Endothelial cell of umbilical vein (primary cell): ENCODE data around the gene IL32. TPM values are rescaled to one million over a fixed set of nuclear protein-coding genes. Genes with fewer than 3 reads are reported as not detected.

Experiments
- BruUV-seq: library from RNA; stranded (reverse); fragments of 400-500 nt; replicated peaks from 2 replicates; lab custom pipeline; 2021; lab: Mats Ljungman, UMichigan
- CTCF ChIA-PET: fragments of 300-600, 350-600 bp; sonication (Branson Sonifier 250); formaldehyde crosslinking; loops from one replicate; lab custom pipeline; 2021; ENCODE audit warnings: antibody characterized with exemption, inconsistent platforms; lab: Charles Lee
- POLR2A ChIA-PET: fragments of 300-600, 350-600 bp; sonication (Branson Sonifier 250); formaldehyde crosslinking; loops from one replicate; lab custom pipeline; 2021; ENCODE audit warnings: antibody characterized with exemption, inconsistent platforms; lab: Charles Lee
- DNase-seq: peaks from one replicate; pipeline ENCODE4 v3.0.0-alpha.2; 2011; ENCODE audit warnings: low read depth, low spot score
- FAIRE-seq: peaks from 2 replicates; lab custom pipeline; 2011; peaks lifted over from hg19 to GRCh38; lab: Jason Lieb, UNC
- H2AFZ ChIP-seq: 2 replicates; pipeline ENCODE4 v1.6.0; 2012; ENCODE audit warnings: low read depth, low read length, control low read depth, inconsistent platforms
- H3K27ac ChIP-seq: 2 replicates; pipeline ENCODE4 v1.5.1; 2011; ENCODE audit warnings: low read depth, mild to moderate bottlenecking, control low read depth, low read length, moderate library complexity; ENCODE audit not compliant: insufficient read depth
- H3K27me3 ChIP-seq, 2 experiments: 2 replicates each; pipeline versions ENCODE4 v1.6.0 to v1.6.1; 2011; ENCODE audit warnings: low read length in 2 of 2, mixed read lengths in 1 of 2; ENCODE audit not compliant: control insufficient read depth in 2 of 2, insufficient read depth in 2 of 2
- H3K36me3 ChIP-seq, 2 experiments: 2 replicates in 1 of 2; 3 replicates in 1 of 2; pipeline ENCODE4 v1.5.1; 2011; ENCODE audit warnings: low read length in 2 of 2, mild to moderate bottlenecking in 1 of 2, moderate library complexity in 1 of 2; ENCODE audit not compliant: control insufficient read depth in 2 of 2, insufficient read depth in 2 of 2; ENCODE audit errors: extremely low read depth in 1 of 2
- H3K4me1 ChIP-seq: 3 replicates; pipeline ENCODE4 v1.5.1; 2011; ENCODE audit warnings: mild to moderate bottlenecking, low read length; ENCODE audit not compliant: control insufficient read depth, insufficient read depth; ENCODE audit errors: extremely low read depth
- H3K4me2 ChIP-seq: 2 replicates; pipeline ENCODE4 v1.6.1; 2011; ENCODE audit warnings: low read length, control low read depth, mixed read lengths; ENCODE audit not compliant: insufficient read depth
- H3K4me3 ChIP-seq, 3 experiments: fragments of 200-600 bp in 1 of 3; sonication (generic), shearing (Covaris generic) in 1 of 3; replicated peaks in 1 of 3; 2 replicates each; pipeline ENCODE4 v1.5.1; 2011 to 2016; ENCODE audit warnings: control low read depth in 3 of 3, low read length in 3 of 3, mild to moderate bottlenecking in 2 of 3, inconsistent platforms in 1 of 3, low read depth in 1 of 3, moderate library complexity in 1 of 3; ENCODE audit not compliant: insufficient read depth in 1 of 3
- H3K79me2 ChIP-seq: 2 replicates; pipeline ENCODE4 v1.6.0; 2012; ENCODE audit warnings: low read length, inconsistent platforms; ENCODE audit not compliant: control insufficient read depth, insufficient read depth
- H3K9ac ChIP-seq: replicated peaks from 2 replicates; pipeline ENCODE3; 2011; ENCODE audit warnings: low read length, control low read depth; ENCODE audit not compliant: insufficient read depth; ENCODE audit errors: extremely low read depth
- H3K9me1 ChIP-seq: replicated peaks from 3 replicates; pipeline ENCODE4 v1.6.0; 2011; ENCODE audit warnings: mild to moderate bottlenecking, low read length; ENCODE audit not compliant: control insufficient read depth, insufficient read depth; ENCODE audit errors: extremely low read depth
- H3K9me3 ChIP-seq: replicated peaks from 2 replicates; pipeline ENCODE4 v1.5.1; 2012; ENCODE audit warnings: low read length, inconsistent platforms; ENCODE audit not compliant: control insufficient read depth, insufficient read depth
- H4K20me1 ChIP-seq: replicated peaks from 2 replicates; pipeline ENCODE3; 2011; ENCODE audit warnings: mild to moderate bottlenecking, low read length; ENCODE audit not compliant: control insufficient read depth, insufficient read depth; ENCODE audit errors: extremely low read depth
- CTCF ChIP-seq, 2 donors: IDR thresholded peaks; 1 replicate in 1 of 2; 2 replicates in 1 of 2; pipeline ENCODE4 v1.5.1; 2011; ENCODE audit warnings: low read length in 2 of 2, mild to moderate bottlenecking in 2 of 2, moderate library complexity in 2 of 2, control low read depth in 1 of 2, inconsistent platforms in 1 of 2, low read depth in 1 of 2; ENCODE audit not compliant: insufficient read depth in 1 of 2; ENCODE audit errors: extremely low read depth in 1 of 2
- EZH2 ChIP-seq: IDR thresholded peaks from 2 replicates; pipeline ENCODE4 v1.6.1; 2012; ENCODE audit warnings: borderline replicate concordance, low read depth, mild to moderate bottlenecking, moderate library complexity, low read length, inconsistent platforms; ENCODE audit not compliant: severe bottlenecking
- FOS ChIP-seq: IDR thresholded peaks from 2 replicates; pipeline ENCODE4 v1.6.1; 2011; ENCODE audit warnings: mild to moderate bottlenecking, low read length, moderate library complexity, borderline replicate concordance; ENCODE audit not compliant: insufficient read depth
- MYC ChIP-seq: IDR thresholded peaks from one replicate; pipeline ENCODE4 v1.6.1; 2011; ENCODE audit warnings: mild to moderate bottlenecking, low read depth, low read length
- POLR2A ChIP-seq: IDR thresholded peaks from 2 replicates; pipeline ENCODE4 v1.6.1; 2012; ENCODE audit warnings: low read depth, mild to moderate bottlenecking, control low read depth, low read length
- POLR2AphosphoS5 ChIP-seq: IDR thresholded peaks from 2 replicates; pipeline ENCODE4 v1.6.1; 2012; ENCODE audit warnings: low read depth, mild to moderate bottlenecking, control low read depth, low read length, moderate library complexity; ENCODE audit not compliant: insufficient read depth
- dilution Hi-C: fragments of 300-500 bp; cut with MboI; formaldehyde crosslinking; loops from one replicate; pipeline ENCODE4 v1.15.0; 2019; ENCODE audit warnings: low sequenced_read_pairs; ENCODE audit not compliant: extremely low pct_ligation_motif_present
- intact Hi-C: fragments of 100-400 bp; cut with micrococcal nuclease; formaldehyde crosslinking; loops from one replicate; pipeline ENCODE4 v1.10.0; 2022
- polyA plus RNA-seq, 4 experiments: library from polyadenylated mRNA; depleted of rRNA in 3 of 4; stranded (reverse) in 3 of 4; unstranded in 1 of 4; fragments of >200 nt; gene quantifications; 2 replicates each; pipeline versions ENCODE4 v1.2.1 to v1.2.3, GENCODE V29; 2011 to 2012; ENCODE audit warnings: missing spikeins in 1 of 4
- total RNA-seq: library from RNA; stranded (reverse); gene quantifications from 2 replicates; pipeline ENCODE4 v1.2.3, GENCODE V29; 2021
- TF ChIP-seq, protein P1 (sequence below): IDR thresholded peaks from 2 replicates; pipeline ENCODE4 v1.6.1; 2011; ENCODE audit not compliant: insufficient read depth, insufficient read length

IL32 gene
- total and polyA plus RNA-seq, 2 donors (not counting 3 experiments of a cell fraction or from before 2014, with no cell fraction given): 55.7 to 336 TPM

DNA sequence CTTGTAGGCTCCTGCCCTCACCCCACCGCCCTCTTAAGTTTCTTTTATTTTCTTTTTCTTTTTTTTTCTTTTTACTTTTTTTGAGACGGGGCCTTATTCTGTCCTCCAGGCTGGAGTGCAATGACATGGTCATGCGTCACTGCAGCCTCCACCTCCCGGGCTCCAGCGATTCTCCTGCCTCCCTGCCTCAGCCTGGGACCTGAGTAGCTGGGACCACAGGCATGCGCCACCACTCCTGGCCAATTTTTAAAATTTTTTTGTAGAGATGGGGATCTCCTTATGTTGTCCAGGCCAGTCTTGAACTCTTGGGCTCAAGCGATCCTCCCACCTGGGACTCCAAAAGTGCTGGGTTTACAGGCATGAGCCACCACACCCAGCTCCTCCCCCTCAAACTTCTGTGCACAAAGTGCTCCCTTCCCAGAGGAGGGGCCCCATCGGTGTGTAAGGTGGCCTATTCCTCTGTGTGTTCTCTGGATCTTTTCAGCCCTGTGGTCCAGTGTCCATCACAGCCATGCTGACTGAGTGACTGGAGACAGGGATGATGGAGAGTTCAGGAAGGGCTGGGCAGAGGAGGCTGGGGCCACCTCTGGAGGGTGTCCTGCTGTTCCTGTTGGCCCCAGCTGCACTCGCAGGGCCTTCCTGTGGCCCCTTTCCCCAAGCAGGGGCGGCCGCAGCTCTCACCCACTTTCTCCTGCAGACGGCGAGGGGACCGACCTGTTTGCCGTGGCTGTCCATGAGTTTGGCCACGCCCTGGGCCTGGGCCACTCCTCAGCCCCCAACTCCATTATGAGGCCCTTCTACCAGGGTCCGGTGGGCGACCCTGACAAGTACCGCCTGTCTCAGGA is 8.9 kb upstream of the IL32 start:
- intact Hi-C loops (no loop called here), dilution Hi-C loops (no loop called here)
- ChIA-PET POLR2A (no interaction called here), CTCF (interaction anchor here (0.8 to 1.9 kb wide), 4 partner anchors 9 to 73 kb away, joined by 3 to 6 read pairs (median 4); partner anchors contain the start of gene IL32)
- peaks cover 9% of the 10 kb centered on the region for H3K4me1 ChIP-seq
- H3K9me3 ChIP-seq: no peaks in the 10 kb centered on the region
- no peak for TF ChIP-seq CTCF (IDR thresholded peaks at IDR 0.05; ENCODE audit: extremely low read depth in 1 of 2, insufficient read depth in 1 of 2, low read depth in 1 of 2, low read length in 2 of 2)
- no peak for TF ChIP-seq POLR2AphosphoS5
- TF ChIP-seq EZH2: no peak
- TF ChIP-seq MYC: no peak
- TF ChIP-seq, protein P1, sequence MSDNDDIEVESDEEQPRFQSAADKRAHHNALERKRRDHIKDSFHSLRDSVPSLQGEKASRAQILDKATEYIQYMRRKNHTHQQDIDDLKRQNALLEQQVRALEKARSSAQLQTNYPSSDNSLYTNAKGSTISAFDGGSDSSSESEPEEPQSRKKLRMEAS: no peak
- TF ChIP-seq FOS: no peak
- TF ChIP-seq POLR2A: no peak
- no peak overlapping the region for H3K4me3 ChIP-seq
- BruUV-seq: no TSS peak
- H3K36me3 ChIP-seq: no peaks in the 10 kb centered on the region
- H3K4me2 ChIP-seq: no peak overlapping the region
- no peak overlapping the region for H3K27ac ChIP-seq
- no peak overlapping the region for H3K9ac ChIP-seq
- no peak for FAIRE-seq
- no peaks in the 10 kb centered on the region for H3K9me1 ChIP-seq
- DNase-seq: no peak
- no peak overlapping the region for H2AFZ ChIP-seq
- H3K79me2 ChIP-seq: no peaks in the 10 kb centered on the region
- no peaks in the 10 kb centered on the region for H4K20me1 ChIP-seq
- no peaks in the 10 kb centered on the region for H3K27me3 ChIP-seq
